ENCODE measurements around the gene DHRS11. TPM values are rescaled to one million over a fixed set of nuclear protein-coding genes. Genes with fewer than 3 reads are reported as not detected.

DHRS11 gene
- polyA plus RNA-seq, 1 of the 3 experiments (the other 2 are of a cell fraction) = 31.6 TPM

DNA sequence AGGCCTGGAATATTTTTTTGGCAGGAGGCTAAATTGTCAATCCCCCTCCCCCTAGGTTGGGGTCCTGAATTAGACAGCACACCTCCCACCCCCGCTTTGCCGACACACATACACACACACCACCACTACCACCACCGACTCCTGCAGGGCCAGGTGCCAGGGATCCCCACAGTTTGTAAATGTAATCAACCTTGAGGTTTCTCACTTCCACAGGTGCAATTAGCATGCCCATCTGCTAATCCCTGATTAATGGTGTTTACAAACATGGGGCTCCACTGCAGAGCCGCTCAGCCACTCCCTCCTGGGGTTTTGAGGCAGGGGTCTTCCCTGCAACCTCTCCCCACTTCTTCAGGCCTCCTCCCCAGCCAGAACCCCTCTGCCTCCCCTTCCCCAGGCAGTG, 21.5 kb downstream of the DHRS11 start:
- H3K27ac ChIP-seq (ENCODE audit: low read depth in 2 of 2, low read length in 1 of 2) = no peak overlapping the region
- no peaks in the 10 kb centered on the region for H3K9me2 ChIP-seq
- peaks cover 4% of the 10 kb centered on the region for H3F3A ChIP-seq (replicated peaks; ENCODE audit: insufficient read depth)
- H3K9me3 ChIP-seq = no peaks in the 10 kb centered on the region
- no peaks in the 10 kb centered on the region for H3K79me2 ChIP-seq (ENCODE audit: insufficient read depth)
- H3K27me3 ChIP-seq (ENCODE audit: insufficient read depth) = no peaks in the 10 kb centered on the region
- H3K4me1 ChIP-seq (ENCODE audit: control insufficient read depth in 1 of 2, insufficient read depth in 2 of 2, low read depth in 1 of 2, low read length in 1 of 2) = no peaks in the 10 kb centered on the region
- H3K36me3 ChIP-seq (replicated peaks in 1 of 2; ENCODE audit: control insufficient read depth in 1 of 2, insufficient read depth in 2 of 2, low read length in 1 of 2) = no peaks in the 10 kb centered on the region
- no peak overlapping the region for H3K4me2 ChIP-seq
- no peak for DNase-seq
- CTCF ChIA-PET = interaction anchor here (0.8 to 8.2 kb wide), 5 partner anchors 10 to 760 kb away, joined by 3 to 50 read pairs (median 15); partner anchors contain the start of gene MRM1
- H3K9ac ChIP-seq = no peak overlapping the region
- TF ChIP-seq EZH2phosphoT487 (IDR thresholded peaks at IDR 0.05; ENCODE audit: borderline replicate concordance, low read depth) (no peak), YY1 (IDR thresholded peaks at IDR 0.05; ENCODE audit: low read depth) (no peak), RAD21 (IDR thresholded peaks at IDR 0.05; ENCODE audit: low read length) (no peak), MEF2A (IDR thresholded peaks at IDR 0.05; ENCODE audit: borderline replicate concordance, low read depth) (no peak), FOXM1 (IDR thresholded peaks at IDR 0.05; ENCODE audit: low read depth) (no peak), SIN3A (IDR thresholded peaks at IDR 0.05; ENCODE audit: borderline replicate concordance, low read depth, low read length) (no peak)
- TF ChIP-seq, protein P1, sequence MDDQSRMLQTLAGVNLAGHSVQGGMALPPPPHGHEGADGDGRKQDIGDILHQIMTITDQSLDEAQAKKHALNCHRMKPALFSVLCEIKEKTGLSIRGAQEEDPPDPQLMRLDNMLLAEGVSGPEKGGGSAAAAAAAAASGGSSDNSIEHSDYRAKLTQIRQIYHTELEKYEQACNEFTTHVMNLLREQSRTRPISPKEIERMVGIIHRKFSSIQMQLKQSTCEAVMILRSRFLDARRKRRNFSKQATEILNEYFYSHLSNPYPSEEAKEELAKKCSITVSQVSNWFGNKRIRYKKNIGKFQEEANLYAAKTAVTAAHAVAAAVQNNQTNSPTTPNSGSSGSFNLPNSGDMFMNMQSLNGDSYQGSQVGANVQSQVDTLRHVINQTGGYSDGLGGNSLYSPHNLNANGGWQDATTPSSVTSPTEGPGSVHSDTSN (IDR thresholded peaks at IDR 0.05) = no peak
- TF ChIP-seq, protein P2, sequence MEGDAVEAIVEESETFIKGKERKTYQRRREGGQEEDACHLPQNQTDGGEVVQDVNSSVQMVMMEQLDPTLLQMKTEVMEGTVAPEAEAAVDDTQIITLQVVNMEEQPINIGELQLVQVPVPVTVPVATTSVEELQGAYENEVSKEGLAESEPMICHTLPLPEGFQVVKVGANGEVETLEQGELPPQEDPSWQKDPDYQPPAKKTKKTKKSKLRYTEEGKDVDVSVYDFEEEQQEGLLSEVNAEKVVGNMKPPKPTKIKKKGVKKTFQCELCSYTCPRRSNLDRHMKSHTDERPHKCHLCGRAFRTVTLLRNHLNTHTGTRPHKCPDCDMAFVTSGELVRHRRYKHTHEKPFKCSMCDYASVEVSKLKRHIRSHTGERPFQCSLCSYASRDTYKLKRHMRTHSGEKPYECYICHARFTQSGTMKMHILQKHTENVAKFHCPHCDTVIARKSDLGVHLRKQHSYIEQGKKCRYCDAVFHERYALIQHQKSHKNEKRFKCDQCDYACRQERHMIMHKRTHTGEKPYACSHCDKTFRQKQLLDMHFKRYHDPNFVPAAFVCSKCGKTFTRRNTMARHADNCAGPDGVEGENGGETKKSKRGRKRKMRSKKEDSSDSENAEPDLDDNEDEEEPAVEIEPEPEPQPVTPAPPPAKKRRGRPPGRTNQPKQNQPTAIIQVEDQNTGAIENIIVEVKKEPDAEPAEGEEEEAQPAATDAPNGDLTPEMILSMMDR (IDR thresholded peaks at IDR 0.05) = no peak
- TF ChIP-seq, protein P3, sequence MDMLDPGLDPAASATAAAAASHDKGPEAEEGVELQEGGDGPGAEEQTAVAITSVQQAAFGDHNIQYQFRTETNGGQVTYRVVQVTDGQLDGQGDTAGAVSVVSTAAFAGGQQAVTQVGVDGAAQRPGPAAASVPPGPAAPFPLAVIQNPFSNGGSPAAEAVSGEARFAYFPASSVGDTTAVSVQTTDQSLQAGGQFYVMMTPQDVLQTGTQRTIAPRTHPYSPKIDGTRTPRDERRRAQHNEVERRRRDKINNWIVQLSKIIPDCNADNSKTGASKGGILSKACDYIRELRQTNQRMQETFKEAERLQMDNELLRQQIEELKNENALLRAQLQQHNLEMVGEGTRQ (IDR thresholded peaks at IDR 0.05; ENCODE audit: borderline replicate concordance, low read depth, low read length) = no peak
- 86% methylated on average over 4 of the region's 4 CpGs for WGBS (ENCODE audit: low lambda C conversion rate)
- no peak overlapping the region for H2AFZ ChIP-seq (ENCODE audit: low read depth)
- POLR2A ChIA-PET = no interaction called here
- H4K20me1 ChIP-seq (ENCODE audit: insufficient read depth) = no peaks in the 10 kb centered on the region
- H3K4me3 ChIP-seq (ENCODE audit: low read depth in 2 of 2, low read length in 1 of 2) = no peak overlapping the region

DNA sequence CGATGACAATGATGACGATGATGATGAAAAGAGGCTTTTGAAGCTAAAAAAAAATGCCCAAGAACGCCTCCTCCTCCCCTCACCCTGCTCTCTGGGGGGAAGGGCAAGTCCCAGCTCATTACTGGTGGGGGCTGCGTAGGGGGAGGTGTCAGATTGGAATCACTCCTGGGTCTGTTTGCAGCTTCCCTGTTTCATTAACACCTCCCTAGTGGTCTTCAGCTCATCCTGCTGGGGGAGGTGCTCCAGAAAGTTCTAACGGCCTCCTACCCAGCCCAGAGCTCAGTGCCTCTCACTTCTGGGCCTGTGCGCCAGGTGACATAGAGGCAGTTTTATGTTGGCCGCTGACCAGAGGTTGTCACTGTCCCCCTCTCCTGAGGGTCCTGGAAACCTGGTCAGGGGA, 22.4 kb downstream of the DHRS11 start:
- H3K36me3 ChIP-seq (replicated peaks in 1 of 2; ENCODE audit: control insufficient read depth in 1 of 2, insufficient read depth in 2 of 2, low read length in 1 of 2) = no peaks in the 10 kb centered on the region
- no peak overlapping the region for H3K27ac ChIP-seq (ENCODE audit: low read depth in 2 of 2, low read length in 1 of 2)
- no peak overlapping the region for H3K4me2 ChIP-seq
- no peak for DNase-seq
- no peaks in the 10 kb centered on the region for H3K27me3 ChIP-seq (ENCODE audit: insufficient read depth)
- H3K4me1 ChIP-seq (ENCODE audit: control insufficient read depth in 1 of 2, insufficient read depth in 2 of 2, low read depth in 1 of 2, low read length in 1 of 2) = no peaks in the 10 kb centered on the region
- no peak overlapping the region for H2AFZ ChIP-seq (ENCODE audit: low read depth)
- no peak for TF ChIP-seq FOSL2 (IDR thresholded peaks at IDR 0.05; ENCODE audit: borderline replicate concordance, low read depth)
- no peak for TF ChIP-seq SIN3A (IDR thresholded peaks at IDR 0.05; ENCODE audit: borderline replicate concordance, low read depth, low read length)
- TF ChIP-seq MXI1 (IDR thresholded peaks at IDR 0.05; ENCODE audit: low read depth, low read length) = no peak
- no peak for TF ChIP-seq ELF1 (IDR thresholded peaks at IDR 0.05)
- TF ChIP-seq POLR2AphosphoS5 (IDR thresholded peaks at IDR 0.05; ENCODE audit: low read depth, low read length) = no peak
- ChIA-PET POLR2A (no interaction called here), CTCF (interaction anchor here (2.0 to 8.2 kb wide), 5 partner anchors 10 to 433 kb away, joined by 5 to 50 read pairs (median 15); partner anchors contain the start of gene MRM1)
- H4K20me1 ChIP-seq (ENCODE audit: insufficient read depth) = no peaks in the 10 kb centered on the region
- no peak overlapping the region for H3K9ac ChIP-seq
- no peaks in the 10 kb centered on the region for H3K9me2 ChIP-seq
- WGBS (ENCODE audit: low lambda C conversion rate) = 86% methylated on average over 5 of the region's 7 CpGs
- H3F3A ChIP-seq (replicated peaks; ENCODE audit: insufficient read depth) = peaks cover 4% of the 10 kb centered on the region
- H3K4me3 ChIP-seq (ENCODE audit: low read depth in 2 of 2, low read length in 1 of 2) = no peak overlapping the region
- no peaks in the 10 kb centered on the region for H3K79me2 ChIP-seq (ENCODE audit: insufficient read depth)
- H3K9me3 ChIP-seq = no peaks in the 10 kb centered on the region
